ENCODE data around the gene EBPL.
"Not testable (repeated sequence)": the region's sequence is repeated elsewhere in the genome, so short reads cannot be mapped to it uniquely, and the experiment has no call there.

The EBPL gene

GRCh38 chr13:49632156-49632555 is 59.1 kb downstream of the EBPL start:
- DNase-seq: no peak

- no peak for DNase-seq
Measured at GRCh38 chr13:49630580-49630979, 60.7 kb downstream of the EBPL start.

GRCh38 chr13:49629947-49630346 is 61.3 kb downstream of the EBPL start:
- no peak for DNase-seq

- DNase-seq: no peak
Measured at GRCh38 chr13:49629196-49629938, 61.9 kb downstream of the EBPL start.

GRCh38 chr13:49627831-49628652 is 63.2 kb downstream of the EBPL start, which contains the start of gene ARL11:
ARL11 (plus strand) TSS chr13:49628507; CDS start chr13:49630448, 1,941 bp downstream.
- DNase-seq: peak; percentile 24

GRCh38 chr13:49625392-49626079 is 65.8 kb downstream of the EBPL start:
- DNase-seq: no peak

- DNase-seq: no peak
Measured at GRCh38 chr13:49624229-49624628, 67.1 kb downstream of the EBPL start.

- DNase-seq: no peak
Measured at GRCh38 chr13:49622174-49622946, 68.9 kb downstream of the EBPL start.

- no peak for DNase-seq
Measured at GRCh38 chr13:49620170-49620621, 71.1 kb downstream of the EBPL start.

- no peak for DNase-seq
Measured at GRCh38 chr13:49616676-49617065, 74.6 kb downstream of the EBPL start.

- DNase-seq: peak; percentile 24
Measured at GRCh38 chr13:49615836-49616675, 75.2 kb downstream of the EBPL start.

GRCh38 chr13:49612042-49612441 is 79.2 kb downstream of the EBPL start:
- DNase-seq: not testable (repeated sequence)
